ENCODE data around the gene ANO7.

The ANO7 gene

GRCh38 chr2:241263061-241263460 lies 74.6 kb downstream of the ANO7 start:
- H3K4me3 ChIP-seq (ENCODE audit: low read depth, low read length) = no peak overlapping the region
- TF ChIP-seq CTCF (conservative IDR thresholded peaks at IDR 0.05; ENCODE audit: low read depth, low read length) = no peak
- DNase-seq (ENCODE audit: low read depth) = no peak

- DNase-seq (ENCODE audit: low read depth) = no peak
- no peak for TF ChIP-seq CTCF (conservative IDR thresholded peaks at IDR 0.05; ENCODE audit: low read depth, low read length)
- H3K4me3 ChIP-seq (ENCODE audit: low read depth, low read length) = no peak overlapping the region
These were observed 77.0 kb downstream of the ANO7 start for GRCh38 chr2:241265506-241265905.

GRCh38 chr2:241267249-241268067 lies 79.0 kb downstream of the ANO7 start:
- peak; percentile 16 for TF ChIP-seq CTCF (conservative IDR thresholded peaks at IDR 0.05; ENCODE audit: low read depth, low read length)
- DNase-seq (ENCODE audit: low read depth) = no peak
- no peak overlapping the region for H3K4me3 ChIP-seq (ENCODE audit: low read depth, low read length)

GRCh38 chr2:241268306-241268705 lies 79.8 kb downstream of the ANO7 start:
- DNase-seq (ENCODE audit: low read depth) = peak; percentile 35
- peak overlapping the region; percentile 13 for H3K4me3 ChIP-seq (ENCODE audit: low read depth, low read length)
- no peak for TF ChIP-seq CTCF (conservative IDR thresholded peaks at IDR 0.05; ENCODE audit: low read depth, low read length)

- no peak for DNase-seq (ENCODE audit: low read depth)
- peak; percentile 13 for TF ChIP-seq CTCF (conservative IDR thresholded peaks at IDR 0.05; ENCODE audit: low read depth, low read length)
- no peak overlapping the region for H3K4me3 ChIP-seq (ENCODE audit: low read depth, low read length)
These were observed 80.4 kb downstream of the ANO7 start for GRCh38 chr2:241268716-241269445.

- DNase-seq (ENCODE audit: low read depth) = no peak
- no peak for TF ChIP-seq CTCF (conservative IDR thresholded peaks at IDR 0.05; ENCODE audit: low read depth, low read length)
- H3K4me3 ChIP-seq (ENCODE audit: low read depth, low read length) = peak overlapping the region; percentile 12
These were observed 81.4 kb downstream of the ANO7 start for GRCh38 chr2:241269707-241270520.
